Activated CD8-positive, alpha-beta memory T cell treated with anti-CD3 and anti-CD28 coated beads, Interleukin-2, amount 50 U/mL, for 48 hours (primary cell): ENCODE measurements around the gene AREL1.
A peak's percentile ranks its signal among the peaks of the same experiment; 100 is the strongest.
"Not testable (repeated sequence)": the region's sequence is repeated elsewhere in the genome, so short reads cannot be mapped to it uniquely, and the experiment has no call there.

Source experiments
- DNase-seq: peaks from one replicate; pipeline ENCODE4 v3.0.0-alpha.2; 2020

The AREL1 gene

DNA sequence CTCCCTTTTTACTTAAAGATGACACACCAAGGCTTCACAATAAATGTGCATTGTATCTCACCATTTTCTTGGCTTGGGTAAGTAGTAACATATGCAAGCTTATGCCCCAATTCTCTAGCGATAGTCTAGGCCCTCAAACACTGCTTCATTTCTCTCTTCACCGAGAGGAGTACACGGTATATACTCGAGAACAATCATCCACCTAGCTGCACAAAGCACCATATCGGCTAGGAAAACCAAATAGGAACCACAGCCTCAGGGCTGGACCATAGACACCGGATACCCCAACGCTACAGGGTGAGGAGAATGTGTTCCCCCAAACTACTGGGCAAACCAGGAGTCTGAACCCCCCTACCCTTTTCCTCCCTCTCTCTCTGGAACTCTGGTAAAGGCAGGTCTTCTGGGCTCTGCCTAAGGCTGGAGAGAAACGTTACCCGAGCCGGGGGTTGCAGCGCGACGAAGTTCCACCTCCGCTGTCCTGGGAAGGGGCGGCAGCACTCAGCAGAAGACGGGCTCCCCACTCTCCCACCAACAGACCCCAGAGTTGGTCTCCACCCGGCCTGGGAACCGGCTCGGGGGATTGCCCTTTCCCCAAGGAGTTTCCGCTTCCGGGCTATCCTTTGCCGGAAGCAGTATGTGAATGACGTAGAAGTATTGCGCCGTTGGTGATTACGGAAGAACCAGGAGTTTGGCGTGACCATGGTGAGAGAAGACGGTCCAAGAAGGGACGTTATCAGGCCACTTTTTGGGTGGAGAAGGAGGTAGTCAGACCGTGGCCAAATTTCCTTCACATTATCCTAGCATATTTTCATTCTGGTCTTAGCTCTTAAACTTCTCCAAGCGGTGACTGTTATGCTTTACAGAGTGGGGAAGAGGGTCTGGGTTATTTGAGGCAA is at the start of gene AREL1, which contains the start of gene FCF1:
Gene AREL1 (minus strand): TSS at position 582 of the 896 bp plus-strand sequence. CDS start 27,465 bp downstream, outside the sequence.
Gene FCF1 (plus strand): TSS at position 646 of the 896 bp plus-strand sequence. CDS start 54 bp downstream, at position 700.
- peak; percentile 86 for DNase-seq

- not testable (repeated sequence) for DNase-seq
Observed at GRCh38 chr14:74758505-74758904, 45.6 kb upstream of the AREL1 start.

- no peak for DNase-seq
Observed at GRCh38 chr14:74756326-74756725, 43.4 kb upstream of the AREL1 start.

GRCh38 chr14:74754899-74755298 is 42.0 kb upstream of the AREL1 start:
- no peak for DNase-seq

DNA sequence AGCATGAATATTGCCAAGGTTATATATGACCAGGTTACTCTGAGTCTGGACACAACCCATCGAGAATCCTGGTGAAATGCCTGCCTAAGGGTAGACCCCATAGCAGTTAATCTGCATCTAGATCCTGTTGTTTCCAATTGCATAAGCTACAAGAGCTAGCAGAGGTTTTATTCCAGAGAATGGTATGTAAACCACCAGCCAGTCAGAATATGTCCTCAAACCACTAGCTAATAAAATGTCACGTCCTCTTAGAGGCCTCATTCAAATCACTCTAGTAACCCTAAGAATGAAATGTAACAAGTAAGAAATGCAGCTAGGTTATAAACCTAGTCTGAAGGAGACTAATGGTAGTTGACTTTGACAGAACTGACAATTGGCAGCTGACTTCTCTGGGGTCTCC is 41.3 kb upstream of the AREL1 start:
- no peak for DNase-seq

DNA sequence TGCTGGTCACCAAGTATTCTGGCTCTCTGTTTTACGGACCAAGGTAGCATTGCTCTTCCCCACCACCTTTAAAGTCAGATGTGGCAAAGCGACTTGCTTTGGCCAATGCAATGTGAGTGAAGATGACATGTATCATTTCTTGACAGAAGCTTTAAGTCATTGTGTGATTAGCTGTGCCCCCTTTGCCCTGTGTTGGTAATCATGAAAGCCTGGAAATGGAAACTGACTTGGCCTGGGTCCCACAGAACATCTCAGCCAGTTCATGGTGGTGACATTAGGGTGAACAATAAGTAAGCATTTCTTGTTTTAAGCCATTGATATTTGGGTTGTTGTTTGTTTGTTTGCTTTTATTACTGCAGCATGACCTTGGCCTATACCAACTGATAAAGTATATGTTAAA is 34.4 kb upstream of the AREL1 start:
- DNase-seq, result no peak

GRCh38 chr14:74739293-74740030 is 26.6 kb upstream of the AREL1 start:
- DNase-seq, result no peak

DNA sequence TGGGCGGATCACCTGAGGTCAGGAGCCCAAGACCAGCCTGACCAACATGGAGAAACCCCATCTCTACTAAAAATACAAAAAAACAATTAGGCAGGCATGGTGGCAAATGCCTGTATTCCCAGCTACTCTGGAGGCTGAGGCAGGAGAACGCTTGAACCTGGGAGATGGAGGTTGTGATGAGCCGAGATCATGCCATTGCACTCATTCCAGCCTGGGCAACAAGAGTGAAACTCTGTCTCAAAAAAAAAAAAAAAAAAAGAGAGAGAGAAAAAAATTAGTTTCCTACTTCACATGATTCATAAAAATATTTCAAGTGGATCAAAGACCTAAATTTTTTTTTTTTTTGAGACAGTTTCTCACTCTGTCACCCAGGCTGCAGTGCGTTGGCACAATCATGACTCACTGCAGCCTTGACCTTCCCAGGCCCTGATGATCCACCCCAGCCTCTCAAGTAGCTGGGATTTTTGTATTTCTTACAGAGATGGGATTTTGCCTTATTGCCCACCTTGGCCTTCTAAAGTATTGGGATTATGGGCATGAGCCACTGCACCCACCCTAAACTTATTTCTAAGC is 25.0 kb upstream of the AREL1 start:
- DNase-seq, result no peak

DNA sequence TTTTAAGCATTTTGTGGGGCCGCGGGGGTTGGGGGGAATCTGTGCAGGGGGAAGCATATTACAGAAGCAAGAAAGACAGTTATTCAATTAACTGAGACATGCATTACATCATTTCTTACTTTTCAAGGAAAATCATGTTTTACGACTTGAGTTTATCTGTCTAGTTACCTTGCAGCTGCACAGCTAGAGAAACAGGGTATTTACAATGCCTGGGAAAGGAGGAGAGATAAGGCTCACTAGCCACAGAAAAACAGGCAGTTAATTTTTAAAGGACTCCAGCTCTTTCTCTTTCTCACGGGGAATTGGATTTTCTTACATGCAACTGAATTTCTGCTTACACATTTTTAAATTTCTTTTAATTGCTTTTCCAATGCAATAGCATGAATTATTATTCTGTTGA is 22.2 kb upstream of the AREL1 start:
- DNase-seq, result no peak

- no peak for DNase-seq
Observed at GRCh38 chr14:74733221-74733620, 20.3 kb upstream of the AREL1 start.

GRCh38 chr14:74732387-74732786 is 19.5 kb upstream of the AREL1 start:
- no peak for DNase-seq

- no peak for DNase-seq
Observed at GRCh38 chr14:74723134-74723533, 10.3 kb upstream of the AREL1 start.

DNA sequence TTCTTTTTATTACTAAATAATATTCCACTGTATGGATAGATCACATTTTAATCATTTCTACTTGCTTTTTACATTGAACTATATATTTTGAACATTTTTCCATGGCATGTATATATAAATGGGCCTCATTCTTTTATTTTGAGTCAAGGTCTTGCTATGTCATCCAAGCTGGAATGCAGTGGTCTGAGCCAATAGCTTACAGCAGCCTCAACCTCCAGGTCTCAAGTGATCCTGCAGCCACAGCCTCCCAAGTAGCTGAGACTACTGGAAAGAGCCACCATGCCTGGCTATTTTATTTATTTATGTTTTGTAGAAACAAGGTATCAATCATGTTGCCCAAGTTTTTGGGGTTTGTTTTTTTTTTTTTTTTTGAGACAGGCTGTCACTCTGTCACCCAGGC is 7.6 kb upstream of the AREL1 start:
- DNase-seq, result no peak

GRCh38 chr14:74713395-74713735 is 485 bp upstream of the AREL1 start:
- DNase-seq, result no peak

DNA sequence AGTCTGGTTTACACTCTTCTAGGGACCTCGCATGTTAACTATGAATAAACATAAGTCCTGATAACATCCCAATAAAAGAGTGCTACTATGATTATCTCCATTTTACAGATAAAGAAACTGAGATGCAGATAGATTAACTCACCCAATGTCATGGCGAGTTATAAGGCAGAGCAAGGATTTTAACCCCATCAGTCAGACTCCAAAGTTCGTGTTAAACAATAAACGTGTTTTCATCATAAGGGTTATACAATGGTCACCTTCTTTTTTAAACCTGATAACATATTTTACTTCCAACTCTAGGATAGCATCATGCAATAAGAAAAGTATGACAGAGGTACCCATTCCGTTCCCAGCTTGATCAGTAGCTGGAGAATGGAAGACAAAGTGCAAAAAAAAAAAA is 1.2 kb downstream of the AREL1 start:
- no peak for DNase-seq

DNA sequence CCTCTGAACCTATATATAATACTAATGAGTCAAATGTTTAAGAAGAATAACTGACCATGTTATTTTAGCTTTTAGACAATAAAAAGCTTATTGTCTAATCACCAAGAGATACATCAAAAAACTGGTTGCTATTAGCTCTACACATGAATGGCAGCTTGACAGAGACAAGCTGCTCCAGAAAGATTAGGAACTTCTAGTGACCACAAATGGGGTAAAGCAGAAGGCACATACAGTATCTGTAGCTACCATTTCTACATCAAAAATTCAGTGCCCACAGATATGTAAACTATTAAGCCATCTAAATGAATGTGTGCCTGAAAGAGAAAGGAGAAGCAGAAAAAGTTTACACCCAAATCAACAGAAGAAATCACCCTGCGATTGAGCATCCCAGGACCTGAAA is 2.4 kb downstream of the AREL1 start:
- no peak for DNase-seq

DNA sequence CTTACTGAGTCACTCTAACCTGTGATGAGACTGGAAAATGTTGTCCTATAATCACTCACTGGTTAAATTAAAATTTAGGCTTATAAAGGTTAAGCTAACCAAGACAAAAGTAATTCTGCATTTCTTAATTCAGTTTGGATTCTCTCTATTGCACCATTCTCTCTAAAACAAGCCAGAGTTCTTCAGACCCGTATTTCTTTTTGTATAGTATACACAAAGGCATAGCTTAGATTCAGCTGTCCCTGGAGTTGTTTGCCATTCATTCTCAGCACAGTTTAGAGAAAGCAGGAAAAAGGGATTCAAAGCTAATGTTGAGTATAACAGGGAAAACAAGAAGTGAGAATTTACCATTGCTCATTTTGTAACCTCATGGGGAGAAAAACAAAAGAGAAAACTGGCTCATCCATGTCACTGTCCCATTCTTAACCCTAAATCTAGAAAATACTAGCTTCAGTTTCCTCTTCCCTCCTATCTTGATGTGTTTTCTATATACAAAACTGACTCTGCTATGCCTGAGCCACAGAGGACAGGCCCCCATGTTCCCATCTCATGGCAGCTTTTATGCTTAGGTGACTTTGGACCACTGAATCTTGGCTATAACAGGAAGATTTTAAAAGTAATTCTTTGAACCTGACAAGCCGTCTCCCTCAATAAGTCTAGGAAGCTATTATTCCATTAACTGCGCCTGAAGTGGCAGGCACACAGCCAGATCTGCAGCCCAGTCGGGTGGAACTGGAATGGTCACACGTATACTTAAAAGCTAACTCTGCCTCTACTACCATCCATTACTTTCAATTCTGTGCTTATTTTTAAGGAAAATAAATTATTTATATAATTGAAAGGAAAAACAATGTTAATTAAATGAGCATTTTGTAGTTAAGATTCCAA is 7.0 kb downstream of the AREL1 start:
- no peak for DNase-seq

- DNase-seq, result no peak
Observed at GRCh38 chr14:74704656-74705055, 8.2 kb downstream of the AREL1 start.

DNA sequence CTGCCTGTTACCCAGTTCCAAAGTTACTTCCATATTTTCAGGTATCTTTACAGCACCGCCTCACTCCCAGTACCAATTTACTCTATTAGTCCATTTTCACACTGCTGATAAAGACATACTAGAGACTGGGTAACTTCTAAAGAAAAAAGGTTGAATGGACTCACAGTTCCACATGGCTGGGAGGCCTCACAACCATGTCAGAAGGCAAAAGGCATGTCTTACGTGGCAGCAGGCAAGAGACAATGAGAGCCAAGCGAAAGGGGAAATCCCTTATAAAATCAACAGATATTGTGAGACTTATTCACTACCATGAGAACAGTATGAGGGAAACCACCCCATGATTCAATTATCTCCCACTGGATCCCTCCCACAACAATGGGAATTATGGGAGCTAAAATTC is 9.8 kb downstream of the AREL1 start:
- no peak for DNase-seq

- DNase-seq, result no peak
Observed at GRCh38 chr14:74702293-74702692, 10.6 kb downstream of the AREL1 start.

DNA sequence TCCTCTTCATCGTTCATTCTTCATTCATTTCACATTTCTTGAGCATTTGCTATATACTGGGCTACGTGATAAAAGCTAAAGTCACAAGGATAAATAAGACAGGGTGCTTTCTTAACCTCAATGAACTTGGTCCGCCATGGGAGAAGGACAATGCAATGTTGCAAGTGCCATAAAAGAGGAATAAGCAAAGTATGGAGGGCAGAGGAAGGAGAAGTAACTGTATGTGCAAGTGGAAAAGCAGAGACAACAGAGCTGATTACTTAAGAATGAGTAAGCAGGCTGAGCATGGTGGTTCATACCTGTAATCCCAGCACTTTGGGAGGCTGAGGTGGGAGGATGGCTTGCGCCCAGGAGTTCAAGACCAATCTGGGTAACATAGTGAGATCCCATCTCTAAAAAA is 14.4 kb downstream of the AREL1 start:
- DNase-seq, result no peak

GRCh38 chr14:74697976-74698375 is 14.9 kb downstream of the AREL1 start:
- DNase-seq, result no peak

- no peak for DNase-seq
Observed at GRCh38 chr14:74697543-74697942, 15.3 kb downstream of the AREL1 start.
